IPS-20b (cell line): ENCODE results near the gene CASP8AP2.
A peak's percentile ranks its signal among the peaks of the same experiment; 100 is the strongest.
"Not testable (repeated sequence)": the region's sequence is repeated elsewhere in the genome, so short reads cannot be mapped to it uniquely, and the experiment has no call there.

Source experiments
- H3K27ac ChIP-seq: one replicate; pipeline ENCODE4 v1.5.1; 2013; ENCODE audit warnings: low read length
- H3K27me3 ChIP-seq: 2 replicates; pipeline ENCODE4 v1.6.1; 2013; ENCODE audit warnings: mild to moderate bottlenecking, low read length, inconsistent platforms; ENCODE audit not compliant: insufficient read depth
- H3K36me3 ChIP-seq: 2 replicates; pipeline ENCODE4 v1.6.1; 2013; ENCODE audit warnings: low read depth, mild to moderate bottlenecking, inconsistent platforms, low read length, moderate library complexity; ENCODE audit not compliant: insufficient read depth
- H3K4me1 ChIP-seq: 2 replicates; pipeline ENCODE4 v1.6.1; 2013; ENCODE audit warnings: mild to moderate bottlenecking, control low read depth, inconsistent platforms, low read length, moderate library complexity; ENCODE audit not compliant: insufficient read depth
- H3K4me3 ChIP-seq: 2 replicates; pipeline ENCODE4 v1.5.1; 2013; ENCODE audit warnings: mild to moderate bottlenecking, low read length, inconsistent platforms
- H3K9ac ChIP-seq: 2 replicates; pipeline ENCODE4 v1.6.1; 2013; ENCODE audit warnings: low read depth, mild to moderate bottlenecking, inconsistent platforms, low read length, moderate library complexity
- H3K9me3 ChIP-seq: 2 replicates; pipeline ENCODE4 v1.6.1; 2013; ENCODE audit warnings: mild to moderate bottlenecking, low read depth, low read length, inconsistent platforms; ENCODE audit not compliant: insufficient read depth

The CASP8AP2 gene

DNA sequence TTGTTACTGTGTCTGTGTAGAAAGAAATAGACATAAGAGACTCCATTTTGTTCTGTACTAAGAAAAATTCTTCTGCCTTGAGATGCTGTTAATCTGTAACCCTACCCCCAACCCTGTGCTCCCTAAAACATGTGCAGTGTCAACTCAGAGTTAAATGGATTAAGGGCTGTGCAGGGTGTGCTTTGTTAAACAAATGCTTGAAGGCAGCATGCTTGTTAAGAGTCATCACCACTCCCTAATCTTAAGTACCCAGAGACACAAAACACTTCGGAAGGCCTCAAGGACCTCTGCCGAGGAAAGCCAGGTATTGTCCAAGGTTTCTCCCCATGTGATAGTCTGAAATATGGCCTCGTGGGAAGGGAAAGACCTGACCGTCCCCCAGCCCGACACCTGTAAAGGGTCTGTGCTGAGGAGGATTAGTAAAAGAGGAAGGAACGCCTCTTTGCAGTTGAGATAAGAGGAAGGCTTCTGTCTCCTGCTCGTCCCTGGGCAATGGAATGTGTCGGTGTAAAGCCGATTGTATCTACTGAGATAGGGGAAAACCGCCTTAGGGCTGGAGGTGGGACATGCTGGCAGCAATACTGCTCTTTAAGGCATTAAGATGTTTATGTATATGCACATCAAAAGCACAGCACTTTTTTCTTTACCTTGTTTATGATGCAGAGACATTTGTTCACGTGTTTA lies 61.3 kb downstream of the CASP8AP2 start:
- not testable (repeated sequence) for H3K9ac ChIP-seq, H3K27me3 ChIP-seq, H3K36me3 ChIP-seq, H3K27ac ChIP-seq, H3K9me3 ChIP-seq
- H3K4me3 ChIP-seq = peak overlapping the region; percentile 46
- peaks cover 14% of the 10 kb centered on the region; the same call in 1 of the 2 replicates for H3K4me1 ChIP-seq

DNA sequence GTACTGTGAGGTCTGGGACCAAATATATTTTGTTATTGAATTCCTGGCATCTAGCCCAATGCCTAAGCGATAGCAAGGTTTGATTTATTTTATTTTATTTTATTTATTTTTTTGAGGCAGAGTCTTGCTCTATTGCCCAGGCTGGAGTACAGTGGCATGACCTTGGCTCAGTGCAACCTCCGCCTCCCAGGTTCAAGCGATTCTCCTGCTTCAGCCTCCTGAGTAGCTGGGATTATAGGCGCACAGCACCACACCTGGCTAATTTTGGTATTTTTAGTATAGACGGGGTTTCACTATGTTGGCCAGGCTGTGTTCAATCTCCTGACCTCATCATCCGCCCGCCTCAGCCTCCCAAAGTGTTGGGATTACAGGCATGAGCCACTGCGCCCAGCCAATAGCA lies 62.9 kb downstream of the CASP8AP2 start:
- not testable (repeated sequence) for H3K27me3 ChIP-seq, H3K9ac ChIP-seq, H3K36me3 ChIP-seq, H3K27ac ChIP-seq, H3K9me3 ChIP-seq, H3K4me3 ChIP-seq
- H3K4me1 ChIP-seq = peaks cover 28% of the 10 kb centered on the region

DNA sequence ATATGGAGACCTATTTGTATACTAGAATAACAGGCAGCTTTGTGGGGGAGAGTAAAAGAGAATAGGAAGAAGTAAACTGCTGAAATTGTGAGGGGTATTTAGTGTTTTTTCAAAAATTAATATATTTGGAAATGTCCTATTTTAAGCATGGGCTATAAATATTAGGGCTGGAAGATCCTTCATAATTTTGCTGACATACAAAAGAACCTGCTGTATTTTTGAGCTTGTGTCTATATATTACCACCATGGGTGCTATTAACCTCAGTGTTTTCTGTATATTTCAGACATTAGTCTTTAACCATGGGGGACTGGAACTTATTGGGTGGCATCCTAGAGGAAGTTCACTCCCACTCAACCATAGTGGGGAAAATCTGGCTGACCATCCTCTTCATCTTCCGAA lies 64.5 kb downstream of the CASP8AP2 start, which contains the start of gene GJA10:
Gene GJA10, plus strand, starts transcription at position 301 of the 400 bp plus-strand sequence. Its CDS starts 0 bp downstream, at position 301.
- no peaks in the 10 kb centered on the region for H3K36me3 ChIP-seq
- H3K27ac ChIP-seq = no peak within 1 kb of the TSS
- no peak within 1 kb of the TSS for H3K9ac ChIP-seq
- no peak within 1 kb of the TSS for H3K4me3 ChIP-seq
- peaks cover 7% of the 10 kb centered on the region for H3K27me3 ChIP-seq
- no peaks in the 10 kb centered on the region for H3K9me3 ChIP-seq
- peaks cover 28% of the 10 kb centered on the region for H3K4me1 ChIP-seq

DNA sequence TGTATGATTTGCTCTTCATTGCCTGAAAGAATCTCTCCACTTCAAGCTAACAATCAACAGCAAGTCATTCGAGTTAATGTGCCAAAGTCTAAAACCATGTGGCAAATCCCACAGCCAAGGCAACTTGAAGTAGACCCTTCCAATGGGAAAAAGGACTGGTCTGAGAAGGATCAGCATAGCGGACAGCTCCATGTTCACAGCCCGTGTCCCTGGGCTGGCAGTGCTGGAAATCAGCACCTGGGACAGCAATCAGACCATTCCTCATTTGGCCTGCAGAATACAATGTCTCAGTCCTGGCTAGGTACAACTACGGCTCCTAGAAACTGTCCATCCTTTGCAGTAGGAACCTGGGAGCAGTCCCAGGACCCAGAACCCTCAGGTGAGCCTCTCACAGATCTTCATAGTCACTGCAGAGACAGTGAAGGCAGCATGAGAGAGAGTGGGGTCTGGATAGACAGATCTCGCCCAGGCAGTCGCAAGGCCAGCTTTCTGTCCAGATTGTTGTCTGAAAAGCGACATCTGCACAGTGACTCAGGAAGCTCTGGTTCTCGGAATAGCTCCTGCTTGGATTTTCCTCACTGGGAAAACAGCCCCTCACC lies 65.7 kb downstream of the CASP8AP2 start:
- no peaks in the 10 kb centered on the region for H3K9me3 ChIP-seq

DNA sequence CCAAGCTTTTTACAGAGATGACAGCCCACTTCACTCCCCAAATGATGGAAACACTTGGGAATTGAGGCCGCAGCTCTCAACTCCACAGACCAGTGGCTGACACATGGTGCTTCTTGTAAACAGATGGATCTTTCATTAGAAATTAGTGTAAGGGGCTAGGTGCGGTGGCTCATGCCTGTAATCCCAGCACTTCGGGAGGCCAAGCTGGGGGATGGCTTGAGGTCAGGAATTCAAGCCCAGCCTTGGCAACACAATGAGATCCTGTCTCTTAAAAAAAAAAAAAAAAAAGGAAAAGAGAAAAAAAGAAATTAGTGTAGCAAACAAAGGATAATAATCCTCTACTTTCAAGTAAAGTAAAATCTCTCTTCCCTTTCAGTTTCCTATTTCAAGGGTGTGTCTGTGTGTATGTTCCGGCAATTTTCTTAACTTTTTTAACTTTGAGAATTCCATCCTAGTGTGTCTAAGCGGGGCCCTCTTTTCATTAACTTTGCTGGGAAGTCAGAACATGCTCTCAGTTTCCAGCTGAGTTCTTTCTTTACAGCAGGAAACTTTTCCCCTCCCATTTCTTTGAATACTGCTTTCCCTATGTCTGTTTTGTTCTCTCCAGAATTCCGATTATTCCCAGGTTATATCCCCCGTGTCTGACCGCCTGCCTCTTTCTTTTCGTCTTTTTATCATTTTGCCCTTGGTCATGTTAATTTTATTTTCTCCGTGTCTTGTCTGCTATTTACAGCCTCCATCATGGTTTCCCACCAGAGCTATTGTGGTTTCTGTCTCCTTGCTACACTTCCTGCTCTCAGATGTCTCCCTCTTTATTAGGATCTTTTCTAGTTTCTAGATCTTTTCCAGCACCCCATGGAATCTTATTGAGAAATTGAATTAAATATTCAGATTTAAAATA lies 80.6 kb downstream of the CASP8AP2 start:
- H3K27ac ChIP-seq, H3K27me3 ChIP-seq, H3K9me3 ChIP-seq, H3K36me3 ChIP-seq, H3K4me1 ChIP-seq: not testable (repeated sequence)
- H3K4me3 ChIP-seq = peak overlapping the region; percentile 21; the same call in 1 of the 2 replicates
- H3K9ac ChIP-seq = peak overlapping the region; percentile 37; the same call in 1 of the 2 replicates

More for the DNA sequence above, 65.7 kb downstream of the CASP8AP2 start:
- no peak overlapping the region for H3K4me3 ChIP-seq
- no peak overlapping the region for H3K27ac ChIP-seq
- no peaks in the 10 kb centered on the region for H3K36me3 ChIP-seq
- peaks cover 5% of the 10 kb centered on the region for H3K27me3 ChIP-seq
- H3K9ac ChIP-seq = no peak overlapping the region
- H3K4me1 ChIP-seq = peaks cover 25% of the 10 kb centered on the region

DNA sequence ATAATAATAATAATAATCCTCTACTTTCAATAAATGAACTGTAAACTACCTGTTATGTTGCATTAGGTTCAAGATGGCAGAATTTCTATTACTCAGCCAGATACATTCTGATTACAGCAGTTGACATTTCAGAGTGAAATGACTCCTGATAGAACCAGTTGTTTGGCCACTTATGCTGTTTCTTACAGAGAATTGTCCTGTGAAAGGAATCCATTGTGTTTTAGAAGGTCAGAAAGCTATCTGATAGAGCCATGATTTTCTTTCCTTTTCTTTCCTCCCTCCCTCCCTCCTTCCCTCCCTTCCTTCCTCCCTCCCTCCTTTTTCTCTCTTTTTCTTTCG lies 81.2 kb downstream of the CASP8AP2 start:
- Histone ChIP-seq H3K9me3 (no peaks in the 10 kb centered on the region), H3K27ac (no peak overlapping the region), H3K4me1 (peaks cover 10% of the 10 kb centered on the region; the same call in 1 of the 2 replicates), H3K4me3 (no peak overlapping the region), H3K27me3 (no peaks in the 10 kb centered on the region), H3K36me3 (no peaks in the 10 kb centered on the region), H3K9ac (0 out of 2 replicates have a peak overlapping the region, but pooled peaks have one; percentile 46)

DNA sequence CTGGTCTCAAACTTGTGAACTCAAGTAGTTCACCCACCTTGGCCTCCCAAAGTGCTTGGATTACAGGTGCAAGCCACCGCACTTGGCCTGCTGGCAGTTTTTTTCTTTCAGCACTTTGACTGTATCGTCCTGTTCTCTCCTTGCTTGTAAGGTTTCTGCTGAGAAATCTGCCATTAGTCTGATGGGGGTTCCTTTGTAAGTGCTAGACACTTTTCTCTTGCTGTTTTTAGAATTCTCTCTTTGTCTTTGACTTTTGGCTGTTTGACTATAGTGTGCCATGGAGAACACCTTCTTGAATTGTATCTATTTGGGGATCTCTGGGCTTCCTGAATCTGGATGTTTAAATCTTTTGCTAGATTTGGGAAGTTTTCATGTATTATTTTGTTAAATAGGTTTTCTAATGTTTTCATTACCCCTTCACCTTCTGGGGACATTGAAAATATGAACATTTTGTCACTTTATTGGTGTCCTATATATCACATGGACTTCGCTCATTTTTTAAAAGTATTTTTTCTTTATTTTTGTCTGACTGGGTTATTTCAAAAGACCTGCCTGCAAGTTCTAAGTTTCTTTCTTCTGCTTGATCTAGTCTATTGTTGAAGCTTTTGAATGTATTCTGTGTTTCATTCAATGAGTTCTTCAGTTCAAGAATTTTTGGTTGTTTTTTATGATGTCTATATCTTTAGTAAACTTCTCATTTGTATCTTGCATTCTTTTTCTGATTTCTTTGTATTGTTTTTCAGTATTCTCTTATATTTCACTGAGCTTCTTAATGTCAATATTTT lies 86.6 kb downstream of the CASP8AP2 start:
- H3K9ac ChIP-seq = no peak overlapping the region
- H3K27ac ChIP-seq = no peak overlapping the region
- no peaks in the 10 kb centered on the region for H3K4me1 ChIP-seq
- no peak overlapping the region for H3K4me3 ChIP-seq
- no peaks in the 10 kb centered on the region for H3K27me3 ChIP-seq
- no peaks in the 10 kb centered on the region; the same call in 1 of the 2 replicates for H3K9me3 ChIP-seq
- no peaks in the 10 kb centered on the region for H3K36me3 ChIP-seq

DNA sequence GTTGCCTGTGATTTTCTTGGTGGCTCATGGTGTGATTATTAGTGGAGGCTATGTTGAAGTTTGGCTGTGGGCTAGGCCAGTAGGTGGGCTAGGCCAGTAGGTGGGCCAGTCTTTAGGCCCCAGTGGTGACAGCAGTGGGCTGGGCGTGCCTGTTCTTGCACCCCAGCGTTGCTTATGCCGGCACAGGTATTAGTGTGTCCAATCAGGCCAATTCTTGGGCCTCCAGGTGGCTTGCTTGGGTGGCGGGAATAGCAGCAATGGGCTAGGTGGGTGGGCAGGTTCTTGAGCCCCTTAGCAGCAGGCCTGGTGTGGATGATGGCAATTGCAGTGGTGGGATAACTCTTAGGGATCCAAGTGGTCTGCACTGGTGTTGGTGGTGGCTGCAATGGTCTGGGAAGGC lies 87.5 kb downstream of the CASP8AP2 start:
- H3K27ac ChIP-seq = no peak overlapping the region
- H3K9me3 ChIP-seq = no peaks in the 10 kb centered on the region; the same call in 1 of the 2 replicates
- no peak overlapping the region for H3K4me3 ChIP-seq
- H3K27me3 ChIP-seq = no peaks in the 10 kb centered on the region
- H3K36me3 ChIP-seq = no peaks in the 10 kb centered on the region
- H3K9ac ChIP-seq = no peak overlapping the region
- H3K4me1 ChIP-seq = no peaks in the 10 kb centered on the region

DNA sequence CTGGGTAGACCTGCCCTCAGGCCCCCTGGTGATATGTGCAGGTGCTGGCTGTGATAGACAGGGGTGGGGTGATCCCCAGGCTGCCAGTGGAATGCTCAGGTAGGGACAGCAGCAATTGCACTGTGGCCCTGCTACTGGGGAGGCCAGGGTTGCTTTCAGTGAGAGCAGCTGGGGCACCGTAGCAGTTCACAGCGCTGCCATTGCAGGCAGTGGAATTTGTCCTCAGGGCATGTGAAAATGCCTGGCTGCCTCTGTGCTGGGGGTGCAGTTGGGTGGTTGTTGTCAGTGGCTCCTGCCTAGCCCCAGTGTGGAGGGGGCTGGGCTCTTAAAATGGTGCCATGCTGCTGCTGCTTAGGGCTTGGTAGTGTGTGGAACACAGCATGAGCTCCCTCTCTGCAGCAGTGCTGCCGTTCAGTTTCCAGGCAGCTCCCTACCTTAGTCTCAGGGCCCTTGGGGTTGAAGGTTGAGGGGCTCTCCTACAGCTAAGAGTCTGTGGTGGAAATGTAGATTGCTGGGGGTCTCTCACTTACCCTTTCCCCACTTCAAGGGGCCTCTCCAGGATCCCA lies 88.2 kb downstream of the CASP8AP2 start:
- H3K9me3 ChIP-seq = no peaks in the 10 kb centered on the region; the same call in 1 of the 2 replicates
- no peak overlapping the region for H3K27ac ChIP-seq
- no peak overlapping the region for H3K4me3 ChIP-seq

More for the DNA sequence above, 88.2 kb downstream of the CASP8AP2 start:
- Histone ChIP-seq H3K9ac (no peak overlapping the region), H3K4me1 (no peaks in the 10 kb centered on the region), H3K27me3 (no peaks in the 10 kb centered on the region), H3K36me3 (no peaks in the 10 kb centered on the region)
